ENCODE measurements around the gene IQCH. TPM values are rescaled to one million over a fixed set of nuclear protein-coding genes. Genes with fewer than 3 reads are reported as not detected.

The IQCH gene
- total and polyA plus RNA-seq, 2 donors (not counting 1 experiment from before 2014, with no cell fraction given): 1.7 to 5.0 TPM

GRCh38 chr15:67394873-67395639, 140.5 kb downstream of the IQCH start:
- no peaks in the 10 kb centered on the region for H3K27me3 ChIP-seq (ENCODE audit: control insufficient read depth, insufficient read depth, low read length)
- no peak overlapping the region for H3K4me2 ChIP-seq (ENCODE audit: extremely low read depth, insufficient read depth, low read length)
- no peaks in the 10 kb centered on the region for H4K20me1 ChIP-seq (ENCODE audit: control insufficient read depth, extremely low read depth, insufficient read depth, low read length)
- no peak overlapping the region for H3K9ac ChIP-seq (ENCODE audit: insufficient read depth, low read length)
- no peaks in the 10 kb centered on the region for H3K79me2 ChIP-seq (ENCODE audit: control insufficient read depth, insufficient read depth, low read length)
- no peaks in the 10 kb centered on the region for H3K36me3 ChIP-seq (ENCODE audit: control insufficient read depth, insufficient read depth, low read length)
- no peak overlapping the region for H3K27ac ChIP-seq (ENCODE audit: insufficient read depth, low read length)
- no peaks in the 10 kb centered on the region for H3K4me1 ChIP-seq (ENCODE audit: control insufficient read depth, extremely low read depth, insufficient read depth, low read length)
- no peak for DNase-seq (ENCODE audit: low read depth in 2 of 2)
- H3K4me3 ChIP-seq (replicated peaks in 1 of 4; ENCODE audit: control extremely low read depth in 1 of 4, insufficient read depth in 1 of 4, low read depth in 3 of 4, low read length in 4 of 4): no peak overlapping the region
- no peaks in the 10 kb centered on the region for H3K9me3 ChIP-seq (ENCODE audit: control insufficient read depth, insufficient read depth, low read depth, low read length)
- no peak overlapping the region for H2AFZ ChIP-seq (ENCODE audit: low read length)
- TF ChIP-seq CTCF (conservative IDR thresholded peaks at IDR 0.05 in 1 of 2, IDR thresholded peaks at IDR 0.05 in 1 of 2; ENCODE audit: low read depth in 1 of 2, low read length in 2 of 2) (no peak), EZH2 (IDR thresholded peaks at IDR 0.05; ENCODE audit: low read length, missing control alignments) (no peak)

- Histone ChIP-seq H3K4me3 (replicated peaks in 1 of 4; ENCODE audit: control extremely low read depth in 1 of 4, insufficient read depth in 1 of 4, low read depth in 3 of 4, low read length in 4 of 4) (no peak overlapping the region), H3K9me3 (ENCODE audit: control insufficient read depth, insufficient read depth, low read depth, low read length) (no peaks in the 10 kb centered on the region), H3K79me2 (ENCODE audit: control insufficient read depth, insufficient read depth, low read length) (no peaks in the 10 kb centered on the region), H3K9ac (ENCODE audit: insufficient read depth, low read length) (no peak overlapping the region), H3K4me2 (ENCODE audit: extremely low read depth, insufficient read depth, low read length) (no peak overlapping the region), H4K20me1 (ENCODE audit: control insufficient read depth, extremely low read depth, insufficient read depth, low read length) (no peaks in the 10 kb centered on the region), H3K4me1 (ENCODE audit: control insufficient read depth, extremely low read depth, insufficient read depth, low read length) (no peaks in the 10 kb centered on the region), H3K27ac (ENCODE audit: insufficient read depth, low read length) (no peak overlapping the region), H3K36me3 (ENCODE audit: control insufficient read depth, insufficient read depth, low read length) (no peaks in the 10 kb centered on the region), H3K27me3 (ENCODE audit: control insufficient read depth, insufficient read depth, low read length) (no peaks in the 10 kb centered on the region), H2AFZ (ENCODE audit: low read length) (no peak overlapping the region)
- DNase-seq (ENCODE audit: low read depth in 2 of 2): no peak
- TF ChIP-seq EZH2 (IDR thresholded peaks at IDR 0.05; ENCODE audit: low read length, missing control alignments): no peak
- TF ChIP-seq CTCF (conservative IDR thresholded peaks at IDR 0.05 in 1 of 2, IDR thresholded peaks at IDR 0.05 in 1 of 2; ENCODE audit: low read depth in 1 of 2, low read length in 2 of 2): no peak
These were observed 141.5 kb downstream of the IQCH start for GRCh38 chr15:67396114-67396513.

- peak in 1 of 2 donors; percentile 10 for TF ChIP-seq CTCF (conservative IDR thresholded peaks at IDR 0.05 in 1 of 2, IDR thresholded peaks at IDR 0.05 in 1 of 2; ENCODE audit: low read depth in 1 of 2, low read length in 2 of 2)
- TF ChIP-seq EZH2 (IDR thresholded peaks at IDR 0.05; ENCODE audit: low read length, missing control alignments): no peak
- Histone ChIP-seq H3K79me2 (ENCODE audit: control insufficient read depth, insufficient read depth, low read length) (no peaks in the 10 kb centered on the region), H3K4me1 (ENCODE audit: control insufficient read depth, extremely low read depth, insufficient read depth, low read length) (no peaks in the 10 kb centered on the region)
These were observed 142.6 kb downstream of the IQCH start for GRCh38 chr15:67397139-67397538.

More at GRCh38 chr15:67397139-67397538, 142.6 kb downstream of the IQCH start:
- Histone ChIP-seq H3K27me3 (ENCODE audit: control insufficient read depth, insufficient read depth, low read length) (no peaks in the 10 kb centered on the region), H2AFZ (ENCODE audit: low read length) (no peak overlapping the region), H3K9ac (ENCODE audit: insufficient read depth, low read length) (no peak overlapping the region), H4K20me1 (ENCODE audit: control insufficient read depth, extremely low read depth, insufficient read depth, low read length) (no peaks in the 10 kb centered on the region), H3K4me2 (ENCODE audit: extremely low read depth, insufficient read depth, low read length) (no peak overlapping the region), H3K36me3 (ENCODE audit: control insufficient read depth, insufficient read depth, low read length) (no peaks in the 10 kb centered on the region), H3K4me3 (replicated peaks in 1 of 4; ENCODE audit: control extremely low read depth in 1 of 4, insufficient read depth in 1 of 4, low read depth in 3 of 4, low read length in 4 of 4) (no peak overlapping the region), H3K27ac (ENCODE audit: insufficient read depth, low read length) (no peak overlapping the region), H3K9me3 (ENCODE audit: control insufficient read depth, insufficient read depth, low read depth, low read length) (no peaks in the 10 kb centered on the region)
- DNase-seq (ENCODE audit: low read depth in 2 of 2): no peak
